ENCODE measurements around the gene FBXW8.

- no peak for TF ChIP-seq POLR2AphosphoS5 (IDR thresholded peaks at IDR 0.05; ENCODE audit: low read depth, low read length)
- no peak for TF ChIP-seq POLR2A (IDR thresholded peaks at IDR 0.05; ENCODE audit: low read depth, low read length)
Measured at GRCh38 chr12:116950628-116951325, 40.0 kb downstream of the FBXW8 start.
